ENCODE measurements around the gene ANKRD33B. TPM values are rescaled to one million over a fixed set of nuclear protein-coding genes. Genes with fewer than 3 reads are reported as not detected.
A peak's percentile ranks its signal among the peaks of the same experiment; 100 is the strongest.

ANKRD33B gene
- total RNA-seq, 6 experiments from 2014 or later = 6.3 to 13.2 (median 11.9) TPM

DNA sequence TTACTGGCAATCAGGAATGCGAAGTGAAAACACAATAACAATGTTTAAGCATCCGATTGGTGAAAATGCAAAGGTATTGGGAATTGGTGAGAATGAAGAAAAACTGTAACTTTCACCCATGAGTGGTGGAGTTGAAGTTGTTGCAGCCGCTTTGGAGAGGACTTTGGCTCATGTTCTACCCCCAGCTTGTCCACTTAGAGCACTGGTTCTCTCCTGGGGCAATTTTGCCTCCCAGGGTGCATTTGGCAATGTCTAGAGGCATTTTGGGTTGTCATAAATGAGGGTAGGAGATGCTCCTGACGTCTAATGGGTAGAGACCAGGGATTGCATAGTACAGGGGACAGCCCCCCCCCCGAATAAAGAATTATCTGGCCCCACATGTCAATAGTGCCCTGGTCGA, 46.2 kb downstream of the ANKRD33B start:
- Mint-ChIP-seq H3K27ac (no peak overlapping the region), H3K4me3 (no peak overlapping the region), H3K4me1 (ENCODE audit: low read depth) (peaks cover 28% of the 10 kb centered on the region; the same call in 1 of the 2 replicates), H3K27me3 (ENCODE audit: insufficient read depth) (no peaks in the 10 kb centered on the region; the same call in 1 of the 2 replicates), H3K9me3 (no peaks in the 10 kb centered on the region), H3K36me3 (ENCODE audit: low read depth) (peaks cover 4% of the 10 kb centered on the region; the same call in 1 of the 2 replicates)
- no peak for DNase-seq
- TF ChIP-seq, protein P1, sequence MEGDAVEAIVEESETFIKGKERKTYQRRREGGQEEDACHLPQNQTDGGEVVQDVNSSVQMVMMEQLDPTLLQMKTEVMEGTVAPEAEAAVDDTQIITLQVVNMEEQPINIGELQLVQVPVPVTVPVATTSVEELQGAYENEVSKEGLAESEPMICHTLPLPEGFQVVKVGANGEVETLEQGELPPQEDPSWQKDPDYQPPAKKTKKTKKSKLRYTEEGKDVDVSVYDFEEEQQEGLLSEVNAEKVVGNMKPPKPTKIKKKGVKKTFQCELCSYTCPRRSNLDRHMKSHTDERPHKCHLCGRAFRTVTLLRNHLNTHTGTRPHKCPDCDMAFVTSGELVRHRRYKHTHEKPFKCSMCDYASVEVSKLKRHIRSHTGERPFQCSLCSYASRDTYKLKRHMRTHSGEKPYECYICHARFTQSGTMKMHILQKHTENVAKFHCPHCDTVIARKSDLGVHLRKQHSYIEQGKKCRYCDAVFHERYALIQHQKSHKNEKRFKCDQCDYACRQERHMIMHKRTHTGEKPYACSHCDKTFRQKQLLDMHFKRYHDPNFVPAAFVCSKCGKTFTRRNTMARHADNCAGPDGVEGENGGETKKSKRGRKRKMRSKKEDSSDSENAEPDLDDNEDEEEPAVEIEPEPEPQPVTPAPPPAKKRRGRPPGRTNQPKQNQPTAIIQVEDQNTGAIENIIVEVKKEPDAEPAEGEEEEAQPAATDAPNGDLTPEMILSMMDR (IDR thresholded peaks at IDR 0.05) = no peak

DNA sequence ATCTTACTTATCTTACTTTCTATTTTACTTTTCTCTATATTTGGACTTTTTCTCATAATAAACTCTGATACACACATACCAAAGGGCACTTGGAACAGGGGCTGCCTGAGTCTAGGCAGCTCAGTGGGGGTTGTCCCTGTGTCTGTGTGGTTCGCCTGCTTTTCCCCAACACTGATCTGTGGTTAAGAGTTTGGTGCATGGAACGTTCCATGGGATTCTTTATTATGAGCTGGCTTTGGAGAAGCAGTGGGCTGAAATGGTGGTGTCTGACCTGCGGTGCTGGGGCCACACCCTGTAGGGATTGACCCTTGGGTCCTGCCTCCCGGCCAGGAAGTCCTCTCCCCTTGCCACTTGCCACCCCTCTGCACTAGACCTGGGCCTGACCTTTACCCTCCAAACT, 47.4 kb downstream of the ANKRD33B start:
- no peak overlapping the region for H3K27ac Mint-ChIP-seq
- peaks cover 24% of the 10 kb centered on the region; the same call in 1 of the 2 replicates for H3K4me1 Mint-ChIP-seq (ENCODE audit: low read depth)
- no peak overlapping the region for H3K4me3 Mint-ChIP-seq
- no peaks in the 10 kb centered on the region; the same call in 1 of the 2 replicates for H3K27me3 Mint-ChIP-seq (ENCODE audit: insufficient read depth)
- DNase-seq = no peak
- TF ChIP-seq, protein P1 (IDR thresholded peaks at IDR 0.05) = no peak
- no peaks in the 10 kb centered on the region for H3K36me3 Mint-ChIP-seq (ENCODE audit: low read depth)
- no peaks in the 10 kb centered on the region for H3K9me3 Mint-ChIP-seq

DNA sequence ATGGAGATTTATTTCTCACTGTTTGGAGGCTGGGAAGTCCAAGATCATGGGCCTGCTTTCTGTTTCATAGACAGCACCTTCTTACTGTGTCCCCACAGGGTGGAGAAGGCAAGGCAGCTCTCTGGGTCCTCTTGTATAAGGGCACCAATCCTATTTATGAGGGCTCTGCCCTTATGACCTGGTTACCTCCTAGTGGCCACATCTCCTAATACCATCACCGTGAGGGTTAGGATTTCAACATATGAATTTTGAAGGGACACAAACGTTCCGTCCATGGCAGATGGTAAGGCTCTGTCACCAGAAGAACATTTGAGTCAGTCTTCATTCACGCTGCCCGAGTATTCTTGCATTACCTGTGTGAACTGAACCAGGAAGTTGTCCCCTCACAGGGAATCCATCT, 48.4 kb downstream of the ANKRD33B start:
- no peaks in the 10 kb centered on the region; the same call in 1 of the 2 replicates for H3K27me3 Mint-ChIP-seq (ENCODE audit: insufficient read depth)
- no peak overlapping the region for H3K27ac Mint-ChIP-seq
- peaks cover 3% of the 10 kb centered on the region; the same call in 1 of the 2 replicates for H3K36me3 Mint-ChIP-seq (ENCODE audit: low read depth)
- H3K9me3 Mint-ChIP-seq = no peaks in the 10 kb centered on the region
- TF ChIP-seq, protein P1 (IDR thresholded peaks at IDR 0.05) = 0 out of 2 replicates have a peak, but pooled peaks have one; percentile 16
- H3K4me3 Mint-ChIP-seq = no peak overlapping the region
- DNase-seq = no peak
- peaks cover 20% of the 10 kb centered on the region; the same call in 1 of the 2 replicates for H3K4me1 Mint-ChIP-seq (ENCODE audit: low read depth)

DNA sequence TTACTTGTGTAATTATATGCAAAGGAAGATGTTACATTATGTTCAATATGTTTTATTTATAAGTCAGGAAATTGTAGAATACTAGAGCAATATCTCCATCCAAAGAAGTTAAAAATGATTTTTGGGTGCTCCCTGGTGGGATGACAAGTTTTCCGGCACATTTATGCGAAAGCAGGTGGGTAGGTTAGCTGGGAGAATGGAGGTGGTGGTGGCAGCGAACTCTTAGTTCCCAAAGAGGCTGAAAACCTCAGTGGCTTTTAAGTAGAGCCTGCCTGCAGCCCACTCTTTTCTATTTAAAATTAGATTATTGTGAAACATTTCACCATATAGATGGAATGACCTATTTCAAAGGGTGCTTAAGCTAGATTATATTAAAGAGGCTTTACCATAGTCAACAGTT, 51.8 kb downstream of the ANKRD33B start:
- Mint-ChIP-seq H3K4me1 (ENCODE audit: low read depth) (peaks cover 13% of the 10 kb centered on the region; the same call in 1 of the 2 replicates), H3K27ac (no peak overlapping the region), H3K9me3 (peaks cover under 1% of the 10 kb centered on the region; the same call in 1 of the 2 replicates), H3K27me3 (ENCODE audit: insufficient read depth) (no peaks in the 10 kb centered on the region; the same call in 1 of the 2 replicates), H3K36me3 (ENCODE audit: low read depth) (peaks cover 28% of the 10 kb centered on the region), H3K4me3 (no peak overlapping the region)
- no peak for DNase-seq
- TF ChIP-seq, protein P1 (IDR thresholded peaks at IDR 0.05) = no peak

DNA sequence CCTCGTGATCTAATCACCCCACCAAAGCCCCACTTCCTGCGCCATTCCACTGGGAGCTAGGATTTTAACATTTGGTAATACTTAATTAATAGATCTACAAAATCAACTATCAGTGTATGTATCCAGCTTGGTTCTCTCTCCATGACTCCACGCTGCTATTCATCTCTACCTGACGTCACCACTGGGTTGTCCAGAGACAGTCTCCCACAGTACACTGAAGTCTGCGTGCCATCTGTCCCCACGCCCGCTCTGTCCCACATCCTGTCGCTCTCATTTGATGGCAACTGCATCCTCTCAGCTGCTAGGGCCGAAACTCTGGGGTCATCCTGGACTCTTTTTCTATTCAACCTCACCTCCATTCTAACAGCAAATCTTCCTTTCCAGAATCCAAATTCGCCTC, 53.2 kb downstream of the ANKRD33B start:
- Mint-ChIP-seq H3K36me3 (ENCODE audit: low read depth) (peaks cover 42% of the 10 kb centered on the region), H3K4me1 (ENCODE audit: low read depth) (peaks cover 5% of the 10 kb centered on the region; the same call in 1 of the 2 replicates), H3K4me3 (no peak overlapping the region), H3K9me3 (peaks cover 5% of the 10 kb centered on the region; the same call in 1 of the 2 replicates), H3K27ac (no peak overlapping the region), H3K27me3 (ENCODE audit: insufficient read depth) (no peaks in the 10 kb centered on the region; the same call in 1 of the 2 replicates)
- no peak for DNase-seq
- TF ChIP-seq, protein P1 (IDR thresholded peaks at IDR 0.05) = no peak

All from HFFc6 (cell line).